Measurements from ENCODE around the gene MICOS13.

The MICOS13 gene

GRCh38 chr19:5652261-5652660, 28.1 kb downstream of the MICOS13 start:
- in situ Hi-C loops (cut with HindIII; ENCODE audit: low sequenced_read_pairs) = loop anchor here (10.0 kb wide), 1 partner anchor 47 kb away; no protein-coding TSS in a partner anchor
- H3K4me3 ChIP-seq (ENCODE audit: low read depth, low read length) = no peak overlapping the region
- DNase-seq (ENCODE audit: low read depth) = no peak
- no peak for TF ChIP-seq CTCF (IDR thresholded peaks at IDR 0.05; ENCODE audit: low read depth, low read length, missing control alignments)

GRCh38 chr19:5651361-5651760, 29.0 kb downstream of the MICOS13 start:
- peak; percentile 8 for TF ChIP-seq CTCF (IDR thresholded peaks at IDR 0.05; ENCODE audit: low read depth, low read length, missing control alignments)
- in situ Hi-C loops (cut with HindIII; ENCODE audit: low sequenced_read_pairs) = loop anchor here (10.0 kb wide), 1 partner anchor 47 kb away; no protein-coding TSS in a partner anchor
- H3K4me3 ChIP-seq (ENCODE audit: low read depth, low read length) = no peak overlapping the region
- DNase-seq (ENCODE audit: low read depth) = no peak

GRCh38 chr19:5648464-5648863, 31.9 kb downstream of the MICOS13 start:
- DNase-seq (ENCODE audit: low read depth) = no peak
- in situ Hi-C loops (cut with HindIII; ENCODE audit: low sequenced_read_pairs) = no loop called here
- no peak overlapping the region for H3K4me3 ChIP-seq (ENCODE audit: low read depth, low read length)
- TF ChIP-seq CTCF (IDR thresholded peaks at IDR 0.05; ENCODE audit: low read depth, low read length, missing control alignments) = no peak

- DNase-seq (ENCODE audit: low read depth) = no peak
- H3K4me3 ChIP-seq (ENCODE audit: low read depth, low read length) = no peak overlapping the region
- TF ChIP-seq CTCF (IDR thresholded peaks at IDR 0.05; ENCODE audit: low read depth, low read length, missing control alignments) = no peak
- in situ Hi-C loops (cut with HindIII; ENCODE audit: low sequenced_read_pairs) = no loop called here
Measured at GRCh38 chr19:5646703-5647102, 33.6 kb downstream of the MICOS13 start.

GRCh38 chr19:5645409-5645808, 34.9 kb downstream of the MICOS13 start:
- no peak for DNase-seq (ENCODE audit: low read depth)
- no peak overlapping the region for H3K4me3 ChIP-seq (ENCODE audit: low read depth, low read length)
- no peak for TF ChIP-seq CTCF (IDR thresholded peaks at IDR 0.05; ENCODE audit: low read depth, low read length, missing control alignments)
- in situ Hi-C loops (cut with HindIII; ENCODE audit: low sequenced_read_pairs) = no loop called here

GRCh38 chr19:5644037-5644436, 36.3 kb downstream of the MICOS13 start:
- in situ Hi-C loops (cut with HindIII; ENCODE audit: low sequenced_read_pairs) = no loop called here
- H3K4me3 ChIP-seq (ENCODE audit: low read depth, low read length) = no peak overlapping the region
- no peak for TF ChIP-seq CTCF (IDR thresholded peaks at IDR 0.05; ENCODE audit: low read depth, low read length, missing control alignments)
- DNase-seq (ENCODE audit: low read depth) = no peak

GRCh38 chr19:5643060-5643459, 37.3 kb downstream of the MICOS13 start:
- DNase-seq (ENCODE audit: low read depth) = no peak
- no peak overlapping the region for H3K4me3 ChIP-seq (ENCODE audit: low read depth, low read length)
- in situ Hi-C loops (cut with HindIII; ENCODE audit: low sequenced_read_pairs) = no loop called here
- TF ChIP-seq CTCF (IDR thresholded peaks at IDR 0.05; ENCODE audit: low read depth, low read length, missing control alignments) = no peak

All from astrocyte of the cerebellum (primary cell).